MV-4-11 (cell line): ENCODE results near the gene HSPH1.
"Not testable (repeated sequence)": the region's sequence is repeated elsewhere in the genome, so short reads cannot be mapped to it uniquely, and the experiment has no call there.

Experiments used
- DNase-seq: peaks from one replicate; lab custom pipeline; 2025; lab: John Stamatoyannopoulos, UW

Gene HSPH1

GRCh38 chr13:31131470-31131961 lies 30.2 kb downstream of the HSPH1 start:
- no peak for DNase-seq

GRCh38 chr13:31129419-31129818 lies 32.3 kb downstream of the HSPH1 start:
- no peak for DNase-seq

GRCh38 chr13:31124204-31124603 lies 37.5 kb downstream of the HSPH1 start:
- DNase-seq = no peak

GRCh38 chr13:31122544-31123260 lies 39.0 kb downstream of the HSPH1 start:
- no peak for DNase-seq

DNA sequence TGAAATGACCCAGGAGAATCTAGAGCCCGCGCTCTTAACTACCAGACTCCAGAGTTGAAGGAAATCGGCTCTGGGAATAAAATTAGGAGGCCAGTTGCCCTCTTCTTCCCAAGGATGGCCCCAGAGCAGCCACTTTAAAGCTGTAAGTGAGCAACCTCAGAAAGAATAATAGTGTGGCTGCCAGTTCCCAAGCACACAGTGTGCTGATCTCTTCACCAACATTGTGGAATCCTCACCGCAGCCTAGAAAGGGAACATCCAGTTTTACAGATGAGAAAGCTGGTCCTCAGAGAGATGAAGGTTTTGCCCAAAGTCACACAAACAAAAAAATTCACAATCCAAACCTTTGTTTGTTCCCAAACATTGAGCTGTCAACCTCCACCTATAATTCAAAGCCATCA lies 39.6 kb downstream of the HSPH1 start:
- no peak for DNase-seq

DNA sequence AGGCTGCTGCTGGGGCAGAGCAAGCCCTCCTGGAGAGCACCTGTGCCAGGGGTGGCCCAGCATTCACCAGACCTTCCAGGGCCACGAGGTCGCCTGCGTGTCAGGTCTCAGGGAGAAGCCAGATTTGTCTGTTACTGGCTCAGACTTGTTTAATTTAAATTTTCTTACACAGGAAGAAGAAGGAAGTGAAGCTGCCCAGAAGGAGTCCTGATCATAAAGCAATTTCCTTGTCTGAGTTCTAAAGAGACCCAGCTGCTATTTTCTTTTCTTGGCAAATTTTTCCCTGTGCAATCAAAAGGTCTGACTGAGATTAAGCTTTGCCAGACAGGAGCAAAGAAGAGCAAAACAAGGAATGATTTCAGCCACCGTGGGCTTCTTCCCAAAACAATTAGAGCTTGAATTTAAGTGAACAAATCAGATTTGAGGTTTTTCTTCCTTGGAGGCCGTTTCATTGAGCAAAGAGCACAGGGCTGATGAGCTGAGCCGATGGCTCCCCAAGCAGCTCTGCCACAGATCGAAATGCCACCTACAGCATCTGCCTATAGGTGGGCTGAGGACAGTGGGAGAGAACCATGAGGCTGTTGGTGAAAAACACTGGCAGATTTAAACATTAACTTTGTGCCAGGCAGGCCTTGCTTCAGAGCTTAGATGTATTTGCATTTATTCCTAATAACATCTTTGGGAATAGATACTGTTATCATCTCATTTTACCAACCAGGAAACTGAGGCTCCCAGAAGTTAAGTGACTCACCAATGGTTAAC lies 40.1 kb downstream of the HSPH1 start:
- DNase-seq = peak; percentile 40

- DNase-seq = peak; percentile 75
Measured at GRCh38 chr13:31119966-31120700, 41.6 kb downstream of the HSPH1 start.

- DNase-seq = no peak
Measured at GRCh38 chr13:31119526-31119925, 42.2 kb downstream of the HSPH1 start.

GRCh38 chr13:31116224-31116623 lies 45.5 kb downstream of the HSPH1 start:
- DNase-seq = no peak

- DNase-seq = no peak
Measured at GRCh38 chr13:31115616-31116015, 46.1 kb downstream of the HSPH1 start.

- DNase-seq = no peak
Measured at GRCh38 chr13:31114641-31115040, 47.1 kb downstream of the HSPH1 start.

DNA sequence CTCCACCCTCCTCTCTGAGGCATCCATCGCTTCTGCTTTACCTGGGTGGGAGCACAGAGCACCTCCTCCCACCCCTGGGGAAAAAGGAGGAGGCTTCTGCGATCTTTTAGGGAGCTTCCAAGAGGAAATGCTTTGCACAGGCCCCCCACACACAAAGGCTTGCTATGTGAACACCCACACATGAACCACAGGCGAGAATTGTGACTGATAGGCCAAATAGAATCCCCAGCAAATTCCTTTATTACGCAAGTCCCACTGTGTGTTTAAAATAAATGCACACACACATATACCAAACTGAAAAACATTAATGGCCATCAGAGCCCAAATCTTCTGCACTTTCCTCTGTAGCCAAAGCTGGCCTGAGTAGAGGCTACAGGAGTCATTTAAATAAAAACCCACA lies 50.6 kb downstream of the HSPH1 start:
- peak; percentile 22 for DNase-seq

DNA sequence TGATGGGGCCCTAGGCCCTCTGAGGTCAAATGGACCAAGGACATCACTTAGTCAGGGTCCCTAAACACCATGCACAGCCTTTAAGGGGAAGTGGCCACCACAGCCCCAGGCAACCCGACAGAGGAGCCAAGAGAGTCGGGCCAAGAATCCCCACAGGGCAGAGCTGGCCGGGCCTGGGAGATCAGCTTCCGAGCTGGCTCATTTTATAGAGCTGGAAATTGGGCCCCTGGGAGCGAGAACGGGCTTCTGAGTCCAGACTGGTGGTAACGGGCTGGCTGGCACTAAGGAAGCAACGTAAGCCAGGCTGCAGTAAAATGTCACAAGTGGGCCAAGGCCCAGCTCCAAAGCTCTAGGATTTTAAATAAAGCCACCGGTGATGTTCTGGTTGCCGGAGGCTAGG lies 51.1 kb downstream of the HSPH1 start:
- no peak for DNase-seq

DNA sequence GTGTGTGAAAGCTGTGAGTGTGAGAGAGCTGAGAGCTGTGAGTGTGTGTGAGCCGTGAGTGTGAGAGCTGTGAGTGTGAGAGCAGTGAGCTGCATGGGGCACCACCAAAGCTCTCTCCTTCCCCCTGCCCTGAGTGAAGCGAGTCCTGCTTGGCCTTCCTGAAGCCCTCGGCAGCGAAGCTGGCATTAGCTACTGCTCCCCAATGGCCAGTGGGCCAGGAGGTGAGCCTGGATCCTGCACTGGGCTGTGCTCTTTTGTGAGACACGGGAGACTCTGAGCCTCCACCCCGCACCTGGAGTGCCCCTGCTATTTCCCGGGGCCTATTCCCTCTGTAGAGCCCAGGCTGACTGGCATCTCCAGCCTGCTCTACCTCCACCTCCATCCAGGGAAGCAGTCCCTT lies 51.5 kb downstream of the HSPH1 start:
- no peak for DNase-seq

GRCh38 chr13:31107109-31107508 lies 54.6 kb downstream of the HSPH1 start:
- DNase-seq = no peak

DNA sequence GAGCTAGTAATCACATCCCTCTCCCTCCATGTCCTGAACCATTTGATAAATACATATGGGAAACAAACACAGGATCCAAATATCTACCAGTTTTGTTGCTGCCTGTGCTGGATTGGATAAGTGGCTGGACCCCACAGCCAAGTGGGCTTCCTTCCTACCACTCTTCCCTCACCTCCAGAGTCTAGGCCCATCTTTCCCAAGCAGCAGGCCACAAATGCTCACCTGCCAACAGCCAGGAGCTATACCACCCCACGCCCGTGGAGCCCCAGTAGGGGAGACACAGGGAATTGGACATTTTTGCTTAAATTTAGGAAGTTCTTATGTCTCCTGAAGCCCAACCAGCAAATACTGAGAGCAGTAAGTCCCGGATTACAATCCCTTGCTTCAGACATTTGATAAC lies 55.8 kb downstream of the HSPH1 start:
- no peak for DNase-seq

DNA sequence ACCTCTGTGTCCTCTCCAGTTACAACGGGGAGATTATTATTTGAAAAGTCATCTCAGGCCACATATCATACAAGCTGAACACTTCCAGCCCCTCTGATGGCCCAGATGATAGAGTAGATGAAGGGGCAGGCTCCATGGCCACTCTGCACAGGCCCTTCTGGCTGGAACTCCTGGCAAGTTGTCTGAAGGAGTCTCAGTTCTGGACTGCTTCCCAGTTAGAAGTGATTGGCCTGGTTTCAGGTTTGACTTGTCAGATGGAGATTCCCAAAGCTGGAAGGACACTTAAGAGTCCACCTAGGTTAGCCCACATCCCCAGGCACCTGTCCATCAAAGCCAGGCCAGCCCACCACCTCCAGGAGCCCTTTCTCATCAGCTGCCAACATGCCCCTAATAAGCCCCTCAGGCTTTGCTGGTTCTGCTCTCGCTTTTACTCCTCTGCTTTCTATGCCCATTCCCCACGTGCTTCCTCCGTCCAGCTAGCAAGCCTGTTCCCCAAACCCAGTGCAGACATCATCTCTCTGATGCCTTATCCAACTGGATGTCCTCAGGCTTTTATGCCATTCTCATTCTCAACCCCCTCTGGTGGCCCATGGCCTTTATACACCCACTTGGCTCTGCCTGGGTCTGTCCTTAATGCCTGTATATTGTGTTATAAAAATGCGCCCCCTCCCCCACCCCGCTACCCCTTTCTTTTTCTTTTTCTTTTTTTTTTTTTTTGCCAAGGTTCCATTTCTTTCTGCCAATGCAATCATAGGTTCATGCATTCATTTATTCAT lies 56.5 kb downstream of the HSPH1 start:
- no peak for DNase-seq

DNA sequence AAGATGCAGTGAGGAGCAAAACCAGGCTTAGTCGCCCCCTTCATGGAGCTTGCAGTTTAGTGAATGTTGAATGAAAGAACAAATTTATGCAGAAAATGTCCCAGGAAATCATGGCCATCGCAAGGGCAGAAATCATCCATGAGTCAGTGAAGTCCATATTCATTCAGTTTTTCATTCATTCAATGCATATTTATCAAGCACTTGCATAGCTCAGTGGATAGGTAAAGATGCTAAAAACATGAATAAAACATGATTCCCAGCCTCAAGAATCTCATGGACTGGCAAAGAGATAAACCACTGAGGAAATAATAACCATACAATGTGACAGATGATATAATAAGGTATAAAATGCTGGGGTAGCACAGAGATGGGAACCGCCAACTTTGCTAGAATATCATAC lies 58.8 kb downstream of the HSPH1 start:
- DNase-seq = no peak

- no peak for DNase-seq
Measured at GRCh38 chr13:31101472-31102170, 60.1 kb downstream of the HSPH1 start.

DNA sequence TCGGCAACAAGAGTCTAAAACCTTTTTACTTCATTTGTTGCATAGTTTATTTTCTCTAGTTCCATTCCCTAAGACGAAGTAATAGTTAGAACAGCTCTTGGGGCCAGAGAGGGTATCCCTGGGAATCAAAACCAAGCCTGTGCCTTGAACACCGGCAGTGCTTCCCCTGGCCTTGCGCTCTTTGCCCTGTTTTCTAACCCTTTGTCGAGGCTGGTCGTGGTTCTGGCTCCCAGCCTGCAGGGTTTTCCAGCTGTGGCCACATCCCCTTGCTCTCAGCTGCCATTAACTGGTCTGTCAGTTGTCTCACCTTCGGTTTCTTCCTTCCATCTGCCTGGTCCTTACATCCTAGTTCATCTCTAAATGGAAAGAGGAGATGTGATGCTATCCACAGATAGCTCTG lies 61.0 kb downstream of the HSPH1 start:
- DNase-seq = no peak

DNA sequence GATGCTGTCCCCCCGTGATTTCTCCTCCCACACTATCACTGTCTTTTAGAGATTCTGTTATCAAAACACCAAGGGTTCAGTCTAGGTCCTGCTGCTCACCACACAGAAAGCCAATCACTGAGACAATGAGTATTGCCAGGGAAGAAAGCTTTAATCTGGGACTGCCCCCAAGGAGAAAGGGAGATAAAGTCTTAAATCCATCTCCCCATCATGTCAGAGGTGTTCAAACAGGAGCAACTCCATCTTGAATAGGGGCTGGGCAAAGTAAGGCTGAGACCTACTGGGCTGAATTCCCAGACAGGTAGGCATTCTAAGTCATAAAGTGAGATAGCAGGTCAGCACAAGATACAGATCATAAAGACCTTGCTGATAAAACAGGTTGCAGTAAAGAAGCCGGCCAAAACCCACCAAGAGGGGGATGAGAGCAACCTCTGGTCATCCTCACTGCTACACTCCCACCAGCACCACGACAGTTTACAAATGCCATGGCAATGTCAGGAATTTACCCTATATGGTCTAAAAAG lies 63.7 kb downstream of the HSPH1 start:
- DNase-seq = not testable (repeated sequence)
